HG03565 (cell line): ENCODE measurements around the gene ECHS1.
A peak's percentile ranks its signal among the peaks of the same experiment; 100 is the strongest.

Experiments
- ATAC-seq: cut with Tn5 transposase; IDR thresholded peaks from one replicate; pipeline ENCODE4 v1.9.1; 2021; ENCODE audit warnings: mild to moderate bottlenecking, moderate library complexity; ENCODE audit not compliant: unreplicated experiment

ECHS1 gene

DNA sequence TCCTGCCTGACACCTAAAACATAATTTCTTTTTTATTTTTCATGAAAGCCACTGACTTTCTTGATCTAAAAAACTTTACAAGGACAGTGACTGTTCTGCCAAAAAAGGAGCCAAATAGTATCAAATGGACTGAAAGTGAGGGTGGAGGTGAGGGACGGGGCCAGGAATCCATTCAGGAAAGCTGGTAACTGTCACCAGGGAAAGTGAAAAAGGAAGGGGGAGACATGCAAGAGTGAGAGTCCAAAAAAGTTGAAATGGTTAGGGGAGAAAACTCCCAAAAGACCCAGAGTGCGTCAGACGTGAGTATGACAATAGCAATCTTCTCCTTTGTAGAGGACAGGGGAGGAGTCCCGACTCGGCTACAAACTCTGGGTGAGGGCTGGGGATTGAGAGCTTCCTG, 28.9 kb downstream of the ECHS1 start:
- ATAC-seq = no peak

DNA sequence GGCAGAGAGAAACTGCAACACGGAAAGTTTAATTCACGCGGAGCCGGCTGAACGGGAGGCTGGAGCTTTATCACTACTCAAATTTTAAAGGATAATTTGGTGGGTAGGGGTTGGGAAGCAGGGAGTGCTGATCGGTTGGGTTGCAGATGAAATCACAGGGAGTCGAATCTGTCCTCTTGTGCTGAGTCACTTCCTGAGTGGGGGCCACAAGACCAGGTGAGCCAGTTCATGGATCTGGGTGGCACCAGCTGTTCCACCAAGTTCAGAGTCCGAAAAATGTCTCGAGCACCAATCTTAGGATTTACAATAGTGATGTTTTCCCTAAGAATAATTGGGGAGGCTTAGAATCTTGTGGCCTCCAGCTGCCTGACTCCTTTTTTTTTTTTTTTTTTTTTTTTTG, 29.6 kb downstream of the ECHS1 start:
- no peak for ATAC-seq

DNA sequence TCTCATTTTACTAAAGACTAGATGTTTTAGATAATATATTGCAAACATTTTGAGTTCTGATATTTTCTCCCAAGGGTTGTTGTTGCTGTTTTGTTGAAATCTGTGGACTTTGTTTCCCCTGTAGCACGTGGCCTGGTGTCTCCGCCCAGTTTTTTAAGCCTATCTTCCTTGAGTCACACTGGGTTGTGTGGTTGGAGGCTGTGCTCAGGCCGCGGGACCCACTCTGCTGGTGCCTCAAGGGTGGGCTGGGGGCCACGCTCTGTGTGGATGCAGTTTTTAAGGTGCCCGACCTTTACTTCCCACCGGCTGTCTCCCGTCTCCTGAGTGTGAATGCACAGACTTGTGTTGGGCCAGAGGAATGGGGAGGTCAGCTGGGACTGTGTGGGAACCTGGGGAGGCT, 30.2 kb downstream of the ECHS1 start:
- no peak for ATAC-seq

DNA sequence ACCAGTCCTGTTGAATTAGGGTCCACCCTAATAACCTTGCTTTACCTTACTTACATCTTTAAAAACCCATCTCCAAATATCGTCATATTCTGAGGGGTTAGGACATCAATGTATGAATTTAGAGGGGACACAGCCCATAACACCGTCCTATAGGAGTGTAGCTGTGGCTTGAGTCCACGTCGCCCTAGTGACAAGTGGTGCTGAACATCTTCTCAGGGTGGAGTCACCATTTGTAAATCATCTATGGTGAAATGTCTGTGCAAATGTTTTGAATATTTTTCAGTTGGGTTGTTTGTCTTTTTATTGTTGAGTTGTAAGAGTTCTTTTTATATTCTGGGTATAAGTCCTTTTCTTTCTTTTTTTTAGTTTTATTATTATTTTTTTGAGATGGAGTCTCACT, 31.2 kb downstream of the ECHS1 start:
- ATAC-seq = no peak

DNA sequence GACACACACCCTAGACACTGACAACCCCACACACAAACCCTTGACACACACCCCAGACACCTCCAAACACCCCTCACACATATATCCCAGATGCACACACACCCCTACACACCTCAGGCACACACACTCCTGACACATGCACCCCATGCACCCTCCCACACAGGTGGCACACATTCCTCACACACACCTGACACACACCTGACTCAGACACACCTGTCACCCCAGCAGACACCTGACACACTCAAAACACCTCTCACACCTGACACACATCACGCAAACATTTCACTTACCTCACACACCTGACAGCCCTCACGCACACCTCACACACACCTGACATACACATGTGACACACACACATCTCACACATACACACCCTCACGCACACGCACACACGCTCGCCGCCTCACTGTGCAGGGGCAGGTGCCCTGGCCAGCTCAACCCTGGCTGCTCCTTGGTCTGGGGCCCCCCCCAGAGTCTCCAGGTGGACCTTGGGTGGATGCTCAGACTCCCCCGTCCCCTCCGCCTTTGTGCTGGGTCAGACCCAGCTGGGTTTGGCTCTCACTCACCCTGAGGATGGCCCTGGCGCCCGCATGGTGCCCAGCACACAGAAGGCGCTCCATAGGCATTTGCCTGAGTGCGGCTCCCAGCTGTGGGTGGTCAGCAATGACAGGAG, 33.3 kb downstream of the ECHS1 start:
- no peak for ATAC-seq

DNA sequence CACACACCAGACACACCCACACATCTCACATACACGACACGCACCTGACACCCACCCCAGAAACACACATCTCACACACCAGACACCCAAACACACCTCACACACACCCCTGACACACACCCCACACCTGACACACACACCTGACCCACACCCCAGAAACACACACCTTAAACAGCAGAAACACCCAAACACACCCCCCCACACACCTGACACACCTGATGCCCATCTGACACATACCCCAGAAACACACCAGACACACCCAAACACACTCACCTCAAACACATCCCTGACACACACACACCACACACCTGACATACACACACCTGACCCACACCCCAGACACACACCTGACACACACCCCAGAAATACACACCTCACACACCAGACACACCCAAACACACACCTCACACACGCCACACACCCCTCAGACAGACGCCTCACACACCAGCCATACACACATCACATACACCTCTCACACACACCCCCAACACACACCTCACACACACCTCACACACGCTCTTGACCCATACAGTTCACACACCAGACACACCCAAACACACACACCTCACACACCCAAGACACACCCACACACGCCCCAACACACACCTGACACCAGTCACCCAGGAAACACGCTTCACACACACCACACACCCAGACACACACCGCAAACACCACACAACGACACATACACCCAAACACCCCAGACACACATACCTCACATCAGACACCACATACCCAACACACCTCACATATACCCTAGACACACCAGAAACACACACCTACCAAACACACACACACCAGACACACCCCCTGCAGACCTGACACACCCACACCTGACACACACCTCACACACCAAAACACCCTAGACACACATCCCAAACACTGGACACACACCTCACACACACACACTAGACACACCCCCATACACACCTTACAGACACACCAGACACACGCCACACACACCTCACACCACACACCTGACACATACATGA, 34.8 kb downstream of the ECHS1 start:
- ATAC-seq = no peak

DNA sequence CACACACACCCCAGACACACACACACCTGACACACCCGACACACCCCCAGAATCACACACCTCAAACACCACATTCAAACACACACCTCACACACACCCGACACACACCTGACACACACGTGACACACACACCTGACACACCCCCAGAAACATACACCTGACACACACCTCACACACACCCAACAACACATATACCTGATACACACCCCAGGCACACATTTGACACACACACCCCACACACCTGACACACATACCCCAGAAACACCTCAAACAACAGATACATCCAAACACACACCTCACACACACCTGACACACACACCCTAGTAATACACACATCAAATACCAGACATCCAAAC, 35.8 kb downstream of the ECHS1 start:
- no peak for ATAC-seq

DNA sequence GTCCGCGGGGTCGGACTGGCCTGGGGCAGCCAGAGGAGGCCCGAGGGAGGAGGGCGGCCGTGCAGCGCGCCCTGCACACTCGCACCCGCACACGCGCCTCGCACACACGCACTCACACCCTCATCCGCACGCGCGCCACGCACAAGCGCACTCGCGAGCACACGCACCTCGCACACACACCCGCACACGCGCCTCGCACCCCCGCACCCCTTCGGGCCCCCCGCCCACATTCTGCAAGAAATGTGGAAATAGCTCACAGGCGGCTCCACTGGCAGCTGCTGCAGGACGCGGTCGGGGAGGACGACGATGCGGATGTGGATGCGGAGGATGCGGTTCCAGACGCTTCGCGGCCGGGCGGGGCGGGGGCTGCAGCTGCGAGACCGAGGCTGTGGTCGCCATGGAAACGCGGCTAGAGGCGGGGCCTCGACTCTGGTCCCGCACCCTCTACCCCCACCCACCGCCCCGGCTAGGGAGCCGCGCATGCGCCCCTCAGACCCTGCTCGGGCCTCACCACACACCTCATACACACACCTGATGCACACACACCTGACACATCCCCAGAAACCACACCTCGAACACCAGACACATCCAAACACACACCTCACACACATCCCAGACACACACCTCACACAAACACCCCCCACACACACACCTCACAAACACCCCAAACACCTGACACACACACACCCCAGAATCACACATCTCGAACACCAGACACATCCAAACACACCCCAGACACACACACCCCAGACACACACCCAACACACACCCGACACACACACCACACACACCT, 36.4 kb downstream of the ECHS1 start, which contains the start of gene CALY:
CALY (minus strand) TSS at position 320 of the 793 bp plus-strand sequence. CDS start 7,907 bp downstream, outside the sequence.
- ATAC-seq = no peak

DNA sequence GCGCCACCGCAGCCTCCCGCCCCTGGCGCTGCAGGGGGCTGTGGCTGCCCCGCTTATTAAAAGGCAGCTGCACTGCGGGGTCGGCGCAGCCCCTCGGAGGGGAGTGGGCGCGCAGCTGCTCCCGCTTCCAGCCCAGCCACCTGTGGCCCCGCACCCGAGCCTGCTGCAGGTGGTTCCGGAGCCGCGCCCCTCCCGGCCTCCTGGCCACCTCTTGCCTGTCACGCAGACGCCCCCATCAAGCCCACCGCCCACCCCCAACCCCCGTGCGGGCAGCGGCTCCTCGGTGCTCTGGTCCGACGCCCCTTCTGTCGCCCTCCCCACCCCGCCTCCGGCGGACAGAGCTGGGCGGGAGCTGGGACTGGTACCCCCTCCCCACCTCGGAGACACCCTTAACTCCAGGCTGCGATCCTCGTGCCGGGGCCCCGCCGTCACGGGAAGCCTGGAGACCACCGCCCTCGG, 37.0 kb downstream of the ECHS1 start:
- ATAC-seq = no peak

DNA sequence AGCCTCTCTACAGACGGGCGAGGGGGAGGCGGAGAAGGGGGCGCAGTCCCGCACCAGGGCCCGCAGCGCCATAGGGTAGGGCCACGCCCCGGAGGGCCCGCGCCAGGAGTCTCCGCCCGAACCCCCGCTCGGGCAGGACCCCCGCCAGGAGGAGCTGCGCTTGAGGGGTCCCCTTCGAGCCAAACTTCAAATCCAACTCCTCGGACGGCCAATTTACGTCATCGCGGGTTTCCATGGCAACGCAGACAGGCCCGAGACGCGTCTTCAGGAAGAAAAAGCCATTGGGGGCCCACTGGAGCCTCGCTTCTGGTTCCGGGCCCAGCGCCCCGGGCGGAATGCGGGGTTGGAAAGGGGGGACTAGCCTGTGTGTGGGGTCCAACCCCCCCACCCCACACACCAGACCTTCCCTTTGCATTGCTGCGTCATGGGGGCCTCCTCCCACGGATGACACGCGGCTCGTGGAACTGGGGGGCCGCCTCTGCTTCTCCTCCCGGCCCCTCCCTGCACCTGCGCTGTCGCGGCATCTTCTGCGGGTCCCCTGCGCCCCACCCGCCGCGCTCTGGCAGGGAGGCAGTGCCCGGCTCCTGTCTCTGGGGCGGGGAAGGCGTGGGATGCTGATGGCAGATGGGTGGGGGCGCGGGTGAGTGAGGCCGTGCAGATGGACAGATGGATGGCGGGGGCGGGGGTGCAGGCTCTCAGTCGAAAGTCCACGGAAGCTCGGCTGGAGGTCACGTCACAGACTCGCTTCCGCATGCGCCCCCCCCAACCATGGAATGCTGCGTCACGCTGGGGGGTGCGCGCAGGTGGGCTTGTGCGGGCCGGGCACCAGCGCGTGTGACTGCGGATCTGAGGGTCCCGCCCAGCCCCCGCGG, 37.7 kb downstream of the ECHS1 start:
- ATAC-seq = no peak

DNA sequence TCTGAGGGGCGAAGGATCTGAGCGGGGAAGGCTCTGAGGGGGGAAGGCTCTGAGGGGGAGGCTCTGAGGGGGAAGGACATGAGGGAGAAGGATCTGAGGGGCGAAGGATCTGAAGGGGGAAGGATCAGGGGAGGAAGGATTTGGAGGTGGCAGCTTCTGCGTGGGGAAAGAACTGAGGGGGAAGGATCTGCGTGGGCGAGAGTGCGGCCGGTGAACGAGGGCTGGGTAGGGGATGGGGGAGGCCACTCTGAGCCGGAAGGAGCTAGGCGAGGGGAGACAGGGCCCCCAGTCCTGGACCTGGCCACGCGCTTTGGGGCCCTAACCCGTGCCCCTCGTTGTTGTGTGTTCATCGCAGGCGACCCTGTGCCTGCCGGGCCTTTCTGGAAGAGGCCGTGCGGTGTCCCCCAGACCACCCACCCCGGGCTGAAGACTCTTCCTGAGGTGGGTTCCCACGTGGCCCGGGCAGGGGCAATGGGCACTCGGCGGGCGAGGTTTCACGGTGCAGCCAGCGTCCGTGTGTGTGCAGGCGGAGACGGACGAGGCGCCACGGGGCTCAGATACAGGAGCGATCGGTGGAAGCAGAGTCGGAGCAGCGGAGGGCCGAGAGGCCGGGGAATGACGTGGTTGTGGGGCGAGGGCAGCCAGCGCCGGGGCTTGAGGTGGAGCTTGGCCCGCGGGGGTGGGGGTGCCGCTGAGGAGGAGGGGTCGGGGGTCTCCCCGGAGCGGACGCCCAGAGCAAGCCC, 38.5 kb downstream of the ECHS1 start:
- ATAC-seq = no peak

DNA sequence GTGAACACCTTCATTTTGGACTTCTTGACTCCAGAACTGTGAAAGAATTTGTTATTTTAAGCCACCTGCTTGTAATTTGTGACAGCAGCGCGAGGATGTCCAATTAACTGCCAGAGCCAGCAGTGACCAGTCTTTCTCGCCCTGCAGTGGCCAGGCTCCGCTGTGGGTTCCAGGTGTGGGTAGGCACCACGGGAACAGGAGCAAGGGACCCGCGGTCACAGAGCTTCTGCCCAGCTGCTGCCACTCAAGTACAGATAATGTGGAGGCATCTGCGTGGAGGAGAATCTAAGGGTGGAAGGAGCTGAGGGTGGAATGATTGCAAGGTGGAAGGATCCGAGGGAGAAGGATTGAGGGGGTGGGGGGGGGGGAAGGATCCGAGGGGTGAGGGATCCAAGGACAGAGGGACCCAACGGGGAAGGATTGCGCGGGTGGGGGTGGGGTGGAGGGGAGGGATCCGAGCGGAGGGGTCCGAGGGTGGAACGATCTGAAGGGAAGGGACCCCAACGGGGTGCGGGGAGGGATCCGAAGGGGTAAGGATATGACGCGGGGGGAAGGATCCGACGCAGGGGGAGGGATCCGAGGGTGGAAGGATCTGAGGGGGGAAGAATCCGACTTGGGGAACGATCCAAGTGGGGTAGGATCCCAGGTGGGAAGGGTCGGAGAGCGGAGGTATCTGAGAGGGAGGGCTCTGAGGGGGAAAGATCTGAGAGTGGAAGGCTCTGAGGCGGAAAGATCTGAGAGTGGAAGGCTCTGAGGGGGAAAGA, 40.0 kb downstream of the ECHS1 start:
- ATAC-seq = no peak

DNA sequence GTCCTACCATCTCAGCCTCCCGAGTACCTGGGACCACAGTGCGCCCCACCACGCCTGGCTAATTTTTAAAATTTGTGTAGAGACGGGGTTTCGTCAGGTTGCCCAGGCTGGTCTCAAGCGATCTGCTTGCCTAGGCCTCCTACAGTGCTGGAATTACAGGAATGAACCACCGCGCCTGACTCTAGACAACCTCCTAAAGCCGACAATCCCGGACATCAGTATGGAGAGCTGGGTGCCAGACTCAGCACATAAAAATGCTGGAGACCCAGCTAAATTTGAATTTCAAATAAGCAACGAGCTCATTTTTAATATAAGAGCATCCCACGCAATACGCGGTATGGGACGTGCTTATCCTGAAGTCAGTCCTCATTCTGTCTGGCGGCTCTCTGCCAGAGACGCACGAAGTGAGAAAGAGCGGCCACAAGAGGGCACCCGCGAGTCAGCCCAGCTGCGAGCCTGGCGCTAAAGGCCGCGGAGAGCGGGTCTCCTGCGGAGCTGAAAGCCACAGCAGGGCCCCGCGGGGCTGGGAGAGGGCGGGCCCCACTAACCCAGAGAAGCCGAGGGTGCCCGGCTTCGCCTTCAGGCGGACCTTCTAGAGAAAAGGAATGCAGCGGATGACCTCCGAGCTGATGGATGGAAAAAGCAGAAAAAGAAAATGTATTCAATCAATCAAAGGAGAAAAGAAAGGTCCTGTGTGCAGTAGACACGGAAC, 43.5 kb downstream of the ECHS1 start:
- peak; percentile 85 for ATAC-seq

DNA sequence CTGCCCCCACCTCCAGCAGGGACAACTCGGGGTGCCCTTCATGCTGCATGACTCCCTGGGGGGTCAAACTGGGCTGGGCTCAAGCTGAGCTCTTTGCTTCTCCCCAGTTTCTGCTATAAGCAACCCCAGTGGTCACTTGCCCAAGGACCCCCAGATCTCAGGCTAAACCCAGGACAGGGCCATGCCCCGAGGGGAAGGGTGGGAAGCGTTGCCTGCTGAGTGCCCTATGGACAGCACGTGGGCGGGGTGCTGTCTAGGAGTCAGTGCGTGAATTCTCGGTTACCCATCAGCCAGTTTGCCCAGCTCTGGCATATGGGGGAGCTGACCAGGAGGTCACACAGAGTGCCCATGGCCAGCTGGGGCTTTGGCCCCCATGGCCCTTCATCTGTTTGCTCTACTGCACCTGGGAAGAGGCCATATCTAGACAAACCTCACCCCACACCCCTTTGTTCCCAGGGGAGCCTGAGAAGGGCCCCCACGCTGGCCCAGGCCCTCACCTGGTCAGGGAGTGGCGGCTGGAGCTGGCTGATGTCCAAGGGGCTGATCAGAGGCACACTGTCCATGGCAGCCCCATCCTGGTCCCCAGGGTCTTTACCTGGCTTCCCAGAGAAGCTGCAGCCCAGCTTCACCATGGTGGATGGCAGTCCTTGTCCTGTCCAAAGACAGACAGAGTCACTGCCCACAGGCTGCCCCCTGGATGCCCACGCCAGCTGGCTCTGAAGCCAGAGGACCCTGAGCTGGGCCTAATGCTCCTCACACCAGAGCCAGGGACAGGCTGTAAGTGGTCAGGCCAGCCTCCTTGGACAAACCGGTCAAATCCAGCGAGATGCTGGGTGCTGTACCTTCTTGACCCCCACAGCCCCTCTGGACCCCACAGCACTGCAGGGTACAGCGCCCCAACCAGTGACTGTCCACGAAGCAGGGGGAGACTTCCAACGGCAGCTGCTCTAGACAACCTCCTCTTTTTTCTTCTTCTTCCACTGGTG, 44.5 kb downstream of the ECHS1 start:
- no peak for ATAC-seq

DNA sequence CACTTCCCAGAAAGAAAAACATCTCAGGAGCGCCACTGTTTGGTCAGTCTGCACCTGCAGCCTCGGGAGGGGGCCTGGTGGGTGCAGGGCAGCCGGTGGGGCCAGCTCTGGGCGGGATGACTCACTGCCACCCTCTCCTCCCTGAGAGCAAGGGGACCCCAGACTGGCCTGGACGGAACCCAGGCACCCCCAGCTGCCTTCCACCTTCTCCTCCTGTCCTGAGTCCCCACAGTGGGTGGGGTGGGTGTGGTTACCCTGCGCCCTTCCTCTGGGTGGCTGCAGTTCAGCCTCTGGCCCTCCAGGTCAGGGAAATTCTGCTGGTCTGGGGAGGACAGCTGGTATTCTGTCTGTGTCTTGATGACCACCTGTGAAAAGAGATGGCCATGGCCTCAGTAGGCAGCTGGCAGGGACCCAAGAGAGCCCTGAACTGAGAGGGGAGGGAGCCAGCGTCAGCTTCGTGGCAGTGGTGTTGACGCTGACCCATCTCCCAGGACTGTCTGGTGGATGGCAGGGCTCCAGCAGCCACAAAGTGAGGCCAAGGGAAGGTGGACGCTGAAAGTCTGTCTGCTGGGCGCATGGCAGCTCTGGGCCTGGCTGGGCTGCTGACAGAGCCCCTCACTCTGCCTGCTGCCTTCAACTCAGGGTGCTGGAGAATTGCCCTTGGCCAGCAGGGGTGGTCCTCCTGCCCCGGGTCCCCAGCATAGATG, 45.4 kb downstream of the ECHS1 start:
- ATAC-seq = no peak
